Smooth muscle cell of the brain vasculature (primary cell): ENCODE data around the gene SELENOW.
"Not testable (repeated sequence)": the region's sequence is repeated elsewhere in the genome, so short reads cannot be mapped to it uniquely, and the experiment has no call there.

ENCODE experiments used
- DNase-seq: peaks from one replicate; pipeline ENCODE4 v3.0.0-alpha.2; 2012; ENCODE audit warnings: low read depth, low spot score

SELENOW gene

GRCh38 chr19:47781590-47782262, 3.2 kb downstream of the SELENOW start:
- no peak for DNase-seq

GRCh38 chr19:47786566-47786965, 8.1 kb downstream of the SELENOW start:
- DNase-seq: no peak

- DNase-seq: not testable (repeated sequence)
Observed at GRCh38 chr19:47787307-47787706, 8.8 kb downstream of the SELENOW start.

- not testable (repeated sequence) for DNase-seq
Observed at GRCh38 chr19:47789811-47790210, 11.3 kb downstream of the SELENOW start.

GRCh38 chr19:47790398-47790814, 11.9 kb downstream of the SELENOW start:
- no peak for DNase-seq

GRCh38 chr19:47792616-47793015, 14.1 kb downstream of the SELENOW start:
- no peak for DNase-seq

- no peak for DNase-seq
Observed at GRCh38 chr19:47794526-47794925, 16.0 kb downstream of the SELENOW start.

GRCh38 chr19:47796785-47797184, 18.3 kb downstream of the SELENOW start:
- no peak for DNase-seq

- DNase-seq: no peak
Observed at GRCh38 chr19:47797996-47798903, 19.7 kb downstream of the SELENOW start.

GRCh38 chr19:47798904-47799266, 20.4 kb downstream of the SELENOW start:
- no peak for DNase-seq

GRCh38 chr19:47801270-47801669, 22.8 kb downstream of the SELENOW start:
- no peak for DNase-seq

- no peak for DNase-seq
Observed at GRCh38 chr19:47802521-47803043, 24.1 kb downstream of the SELENOW start.

- not testable (repeated sequence) for DNase-seq
Observed at GRCh38 chr19:47803148-47803547, 24.6 kb downstream of the SELENOW start.

- DNase-seq: not testable (repeated sequence)
Observed at GRCh38 chr19:47803671-47804070, 25.2 kb downstream of the SELENOW start.

- DNase-seq: not testable (repeated sequence)
Observed at GRCh38 chr19:47804451-47804850, 25.9 kb downstream of the SELENOW start, which contains the start of gene TPRX1. TSS of gene TPRX1 (minus strand) at chr19:47804551. CDS start at chr19:47804539, 12 bp downstream.

- DNase-seq: no peak
Observed at GRCh38 chr19:47805313-47805712, 26.8 kb downstream of the SELENOW start.

GRCh38 chr19:47806435-47806834, 27.9 kb downstream of the SELENOW start:
- no peak for DNase-seq

- DNase-seq: peak; percentile 2
Observed at GRCh38 chr19:47813304-47813994, 34.9 kb downstream of the SELENOW start.

GRCh38 chr19:47813995-47814328, 35.5 kb downstream of the SELENOW start:
- no peak for DNase-seq

- DNase-seq: not testable (repeated sequence)
Observed at GRCh38 chr19:47816270-47816669, 37.8 kb downstream of the SELENOW start.

- not testable (repeated sequence) for DNase-seq
Observed at GRCh38 chr19:47818221-47818620, 39.7 kb downstream of the SELENOW start.

- DNase-seq: no peak
Observed at GRCh38 chr19:47819858-47820257, 41.4 kb downstream of the SELENOW start.
